Ishikawa (cell line): ENCODE results near the gene SLC2A10.

Source experiments
- CREB1 ChIP-seq: IDR thresholded peaks from 2 replicates; pipeline ENCODE4 v1.6.1; 2012; ENCODE audit warnings: low read depth
- EGR1 ChIP-seq: IDR thresholded peaks from 2 replicates; pipeline ENCODE4 v1.6.1; 2012
- EP300 ChIP-seq: IDR thresholded peaks from 2 replicates; pipeline ENCODE4 v1.6.1; 2012; ENCODE audit warnings: borderline replicate concordance
- RAD21 ChIP-seq: IDR thresholded peaks from 2 replicates; pipeline ENCODE4 v1.6.1; 2012; ENCODE audit warnings: low read depth
- TAF1 ChIP-seq: IDR thresholded peaks from 2 replicates; pipeline ENCODE4 v1.6.1; 2012; ENCODE audit warnings: low read depth, mild to moderate bottlenecking
- TEAD4 ChIP-seq: IDR thresholded peaks from 2 replicates; pipeline ENCODE4 v1.6.1; 2012
- TF ChIP-seq, protein P1 (sequence below): IDR thresholded peaks from 2 replicates; pipeline ENCODE4 v1.6.1; 2012
- TF ChIP-seq, protein P2 (sequence below): IDR thresholded peaks from 2 replicates; pipeline ENCODE4 v1.6.1; 2012; ENCODE audit warnings: low read depth, mild to moderate bottlenecking

DNA sequence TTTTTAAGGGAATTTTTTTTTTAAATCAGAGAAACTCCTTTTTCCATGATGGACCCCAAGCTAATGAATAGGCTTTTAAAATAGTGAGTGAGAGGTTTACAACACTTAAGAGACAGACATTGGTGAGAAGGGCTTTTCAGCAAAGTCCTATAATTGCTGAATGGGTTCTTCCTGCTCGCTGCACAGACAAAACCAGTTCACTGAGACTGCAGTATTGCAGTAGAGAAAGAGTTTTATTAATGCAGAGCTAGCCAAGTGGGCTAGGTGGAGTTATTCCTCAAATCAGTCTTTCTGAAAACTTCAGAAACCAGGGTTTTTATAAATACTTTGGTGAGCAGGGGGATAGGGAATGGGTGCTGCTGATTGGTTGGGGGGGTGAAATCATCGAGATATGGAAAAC lies 3.2 kb upstream of the SLC2A10 start:
- TF ChIP-seq, protein P1, sequence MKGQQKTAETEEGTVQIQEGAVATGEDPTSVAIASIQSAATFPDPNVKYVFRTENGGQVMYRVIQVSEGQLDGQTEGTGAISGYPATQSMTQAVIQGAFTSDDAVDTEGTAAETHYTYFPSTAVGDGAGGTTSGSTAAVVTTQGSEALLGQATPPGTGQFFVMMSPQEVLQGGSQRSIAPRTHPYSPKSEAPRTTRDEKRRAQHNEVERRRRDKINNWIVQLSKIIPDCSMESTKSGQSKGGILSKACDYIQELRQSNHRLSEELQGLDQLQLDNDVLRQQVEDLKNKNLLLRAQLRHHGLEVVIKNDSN = no peak
- TF ChIP-seq TAF1 (no peak), EP300 (no peak), EGR1 (no peak), TEAD4 (no peak), RAD21 (no peak), CREB1 (no peak)
- TF ChIP-seq, protein P2, sequence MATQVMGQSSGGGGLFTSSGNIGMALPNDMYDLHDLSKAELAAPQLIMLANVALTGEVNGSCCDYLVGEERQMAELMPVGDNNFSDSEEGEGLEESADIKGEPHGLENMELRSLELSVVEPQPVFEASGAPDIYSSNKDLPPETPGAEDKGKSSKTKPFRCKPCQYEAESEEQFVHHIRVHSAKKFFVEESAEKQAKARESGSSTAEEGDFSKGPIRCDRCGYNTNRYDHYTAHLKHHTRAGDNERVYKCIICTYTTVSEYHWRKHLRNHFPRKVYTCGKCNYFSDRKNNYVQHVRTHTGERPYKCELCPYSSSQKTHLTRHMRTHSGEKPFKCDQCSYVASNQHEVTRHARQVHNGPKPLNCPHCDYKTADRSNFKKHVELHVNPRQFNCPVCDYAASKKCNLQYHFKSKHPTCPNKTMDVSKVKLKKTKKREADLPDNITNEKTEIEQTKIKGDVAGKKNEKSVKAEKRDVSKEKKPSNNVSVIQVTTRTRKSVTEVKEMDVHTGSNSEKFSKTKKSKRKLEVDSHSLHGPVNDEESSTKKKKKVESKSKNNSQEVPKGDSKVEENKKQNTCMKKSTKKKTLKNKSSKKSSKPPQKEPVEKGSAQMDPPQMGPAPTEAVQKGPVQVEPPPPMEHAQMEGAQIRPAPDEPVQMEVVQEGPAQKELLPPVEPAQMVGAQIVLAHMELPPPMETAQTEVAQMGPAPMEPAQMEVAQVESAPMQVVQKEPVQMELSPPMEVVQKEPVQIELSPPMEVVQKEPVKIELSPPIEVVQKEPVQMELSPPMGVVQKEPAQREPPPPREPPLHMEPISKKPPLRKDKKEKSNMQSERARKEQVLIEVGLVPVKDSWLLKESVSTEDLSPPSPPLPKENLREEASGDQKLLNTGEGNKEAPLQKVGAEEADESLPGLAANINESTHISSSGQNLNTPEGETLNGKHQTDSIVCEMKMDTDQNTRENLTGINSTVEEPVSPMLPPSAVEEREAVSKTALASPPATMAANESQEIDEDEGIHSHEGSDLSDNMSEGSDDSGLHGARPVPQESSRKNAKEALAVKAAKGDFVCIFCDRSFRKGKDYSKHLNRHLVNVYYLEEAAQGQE = no peak
